B cell (primary cell): Measurements from ENCODE around the gene AMOTL1. TPM values are rescaled to one million over a fixed set of nuclear protein-coding genes. Genes with fewer than 3 reads are reported as not detected.

ENCODE experiments used
- ATAC-seq: fragments of 200-7000 bp; cut with Tn5 transposase; one replicate; pipeline ENCODE4 v1.10.0; 2021; ENCODE audit warnings: low read depth, mild to moderate bottlenecking, moderate number of reproducible peaks, moderate library complexity
- CTCF ChIA-PET: fragments of 350-600 bp; sonication (Branson Sonifier 250); formaldehyde crosslinking; loops from one replicate; lab custom pipeline; 2021; ENCODE audit warnings: antibody characterized with exemption, inconsistent platforms; lab: Charles Lee
- POLR2A ChIA-PET: fragments of 350-600 bp; sonication (Branson Sonifier 250); formaldehyde crosslinking; loops from one replicate; lab custom pipeline; 2021; ENCODE audit warnings: antibody characterized with exemption; lab: Charles Lee
- DNase-seq: peaks from one replicate; pipeline ENCODE4 v3.0.0; 2013
- H2AFZ ChIP-seq: 2 replicates; pipeline ENCODE4 v1.6.1; 2012; ENCODE audit warnings: mild to moderate bottlenecking, low read depth, low read length; ENCODE audit not compliant: insufficient read depth, poor library complexity, severe bottlenecking
- H3K27ac ChIP-seq, 2 donors: 1 replicate in 1 of 2; 2 replicates in 1 of 2; pipeline ENCODE4 v1.5.1; 2012 to 2013; ENCODE audit warnings: low read length in 2 of 2, mild to moderate bottlenecking in 2 of 2, moderate library complexity in 1 of 2
- H3K27me3 ChIP-seq, 4 experiments: fragments of 200-600 bp in 1 of 4; sonication (generic) in 1 of 4; replicated peaks in 1 of 4; 1 replicate in 2 of 4; 2 replicates in 2 of 4; pipeline versions ENCODE4 v1.6.1 to v1.7.0; 2013 to 2016; ENCODE audit warnings: low read length in 3 of 4, mild to moderate bottlenecking in 2 of 4, mixed read lengths in 1 of 4, moderate library complexity in 1 of 4; ENCODE audit not compliant: insufficient read depth in 4 of 4, control insufficient read depth in 3 of 4; ENCODE audit errors: control extremely low read depth in 1 of 4
- H3K36me3 ChIP-seq, 2 experiments: replicated peaks in 1 of 2; 1 replicate in 1 of 2; 2 replicates in 1 of 2; pipeline versions ENCODE4 v1.6.1 to v1.7.1; 2013; ENCODE audit warnings: low read length in 1 of 2; ENCODE audit not compliant: insufficient read depth in 2 of 2, control insufficient read depth in 1 of 2; ENCODE audit errors: control extremely low read depth in 1 of 2, extremely low read depth in 1 of 2
- H3K4me1 ChIP-seq, 2 donors: fragments of 200-600 bp in 1 of 2; sonication (generic) in 1 of 2; 1 replicate in 1 of 2; 2 replicates in 1 of 2; pipeline versions ENCODE4 v1.5.1 to v1.6.1; 2013 to 2017; ENCODE audit warnings: low read length in 2 of 2; ENCODE audit not compliant: control insufficient read depth in 2 of 2, insufficient read depth in 2 of 2
- H3K4me2 ChIP-seq: replicated peaks from 2 replicates; pipeline ENCODE3; 2012; ENCODE audit warnings: mild to moderate bottlenecking, low read depth, low read length; ENCODE audit not compliant: poor library complexity, severe bottlenecking
- H3K4me3 ChIP-seq, 5 experiments: fragments of 200-600 bp in 1 of 5; sonication (generic) in 1 of 5; 1 replicate in 3 of 5; 2 replicates in 2 of 5; pipeline versions ENCODE4 v1.5.1 to v1.7.0; 2011 to 2016; ENCODE audit warnings: low read length in 4 of 5, mild to moderate bottlenecking in 4 of 5, low read depth in 2 of 5, control low read depth in 1 of 5, moderate library complexity in 1 of 5; ENCODE audit not compliant: insufficient read depth in 1 of 5; ENCODE audit errors: control extremely low read depth in 1 of 5, extremely low read depth in 1 of 5
- H3K79me2 ChIP-seq: fragments of 200-600 bp; sonication (generic); one replicate; pipeline ENCODE4 v1.6.0; 2016; ENCODE audit warnings: low read length; ENCODE audit not compliant: control insufficient read depth, insufficient read depth
- H3K9ac ChIP-seq: fragments of 200-600 bp; sonication (generic); 2 replicates; pipeline ENCODE4 v1.6.1; 2017; ENCODE audit warnings: mild to moderate bottlenecking, low read length, moderate library complexity
- H3K9me3 ChIP-seq, 3 donors: one replicate each; pipeline versions ENCODE4 v1.6.1 to v1.7.1; 2013; ENCODE audit warnings: low read length in 2 of 3; ENCODE audit not compliant: control insufficient read depth in 2 of 3, insufficient read depth in 1 of 3; ENCODE audit errors: control extremely low read depth in 1 of 3
- H4K20me1 ChIP-seq: 2 replicates; pipeline ENCODE4 v1.6.0; 2012; ENCODE audit warnings: mild to moderate bottlenecking, low read length; ENCODE audit not compliant: insufficient read depth, control insufficient read depth, poor library complexity, severe bottlenecking
- H3K27ac Mint-ChIP-seq: one replicate; pipeline ENCODE4 v1.8.0; 2021; ENCODE audit warnings: mixed read lengths
- H3K27me3 Mint-ChIP-seq: one replicate; pipeline ENCODE4 v1.8.0; 2021; ENCODE audit warnings: mixed read lengths
- H3K4me1 Mint-ChIP-seq: one replicate; pipeline ENCODE4 v1.8.0; 2021; ENCODE audit warnings: mixed read lengths
- H3K4me3 Mint-ChIP-seq: one replicate; pipeline ENCODE4 v1.8.0; 2021; ENCODE audit warnings: mixed read lengths
- H3K9me3 Mint-ChIP-seq: one replicate; pipeline ENCODE4 v1.8.0; 2022; ENCODE audit warnings: mixed read lengths; ENCODE audit not compliant: insufficient read depth
- CTCF ChIP-seq: fragments of 200-600 bp; IDR thresholded peaks from one replicate; pipeline ENCODE4 v1.8.0; 2022; ENCODE audit warnings: antibody characterized with exemption, mild to moderate bottlenecking
- EZH2 ChIP-seq: IDR thresholded peaks from 2 replicates; pipeline ENCODE4 v1.6.1; 2012; ENCODE audit warnings: borderline replicate concordance, low read depth, mild to moderate bottlenecking, moderate library complexity, low read length; ENCODE audit not compliant: insufficient read depth, poor library complexity, severe bottlenecking
- WGBS: methylation state at CpG from one replicate; pipeline ENCODE4 v1.1.5; 2013; ENCODE audit warnings: missing lambda C conversion rate; ENCODE audit not compliant: insufficient coverage; 5-methylcytosine and 5-hydroxymethylcytosine counted together
- intact Hi-C: fragments of 100-400 bp; cut with micrococcal nuclease; formaldehyde crosslinking; loops from one replicate; pipeline ENCODE4 v1.10.0; 2022
- polyA plus RNA-seq: library from polyadenylated mRNA; depleted of rRNA; stranded (reverse); fragments of >200 nt; gene quantifications from 2 replicates; pipeline ENCODE4 v1.2.3, GENCODE V29; 2012
- total RNA-seq, 2 donors: library from RNA; stranded (reverse); fragments of 120-200 nt in 1 of 2; gene quantifications; 1 replicate in 1 of 2; 2 replicates in 1 of 2; pipeline versions ENCODE4 v1.2.3 to v1.2.4, GENCODE V29; 2013 to 2022

Gene AMOTL1
- total and polyA plus RNA-seq, 2 donors (not counting 1 experiment from before 2014, with no cell fraction given): 0.04 to 0.30 TPM

- Histone ChIP-seq H3K4me2 (no peak overlapping the region), H3K36me3 (no peaks in the 10 kb centered on the region), H3K4me3 (no peak overlapping the region), H2AFZ (peak overlapping the region; percentile 30), H3K27me3 (peaks cover 0 to 3% (median 1%) of the 10 kb centered on the region in 4 experiments), H3K79me2 (no peaks in the 10 kb centered on the region), H3K9me3 (no peaks in the 10 kb centered on the region), H3K27ac (no peak overlapping the region), H3K4me1 (peaks cover 11 to 29% of the 10 kb centered on the region in 2 donors), H4K20me1 (no peaks in the 10 kb centered on the region), H3K9ac (no peak overlapping the region)
- ATAC-seq: no peak
- Mint-ChIP-seq H3K27ac (no peak overlapping the region), H3K4me3 (no peak overlapping the region), H3K4me1 (peaks cover 30% of the 10 kb centered on the region), H3K9me3 (no peaks in the 10 kb centered on the region), H3K27me3 (peaks cover 9% of the 10 kb centered on the region)
- TF ChIP-seq EZH2: no peak
- TF ChIP-seq CTCF: no peak
- no peak for DNase-seq
- WGBS: 62% methylated on average over 1 of the region's 7 CpGs
- ChIA-PET POLR2A (no interaction called here), CTCF (interaction anchor here (0.6 kb wide), 1 partner anchor 1067 kb away, joined by 3 read pairs; no protein-coding TSS in a partner anchor)
- intact Hi-C loops: no loop called here
Measured at GRCh38 chr11:94925422-94926270, 157.5 kb downstream of the AMOTL1 start.

- Mint-ChIP-seq H3K4me1 (peaks cover 30% of the 10 kb centered on the region), H3K27ac (no peak overlapping the region), H3K9me3 (no peaks in the 10 kb centered on the region), H3K27me3 (peaks cover 9% of the 10 kb centered on the region), H3K4me3 (no peak overlapping the region)
- intact Hi-C loops: no loop called here
- peaks cover 0 to 3% (median 1%) of the 10 kb centered on the region in 4 experiments for H3K27me3 ChIP-seq
- no peaks in the 10 kb centered on the region for H3K36me3 ChIP-seq
- no peak overlapping the region for H3K4me2 ChIP-seq
- TF ChIP-seq CTCF (no peak), EZH2 (no peak)
- no peaks in the 10 kb centered on the region for H3K9me3 ChIP-seq
- no peaks in the 10 kb centered on the region for H4K20me1 ChIP-seq
- H3K9ac ChIP-seq: no peak overlapping the region
- DNase-seq (no peak), ATAC-seq (no peak)
- CTCF ChIA-PET: no interaction called here
- peaks cover 11 to 29% of the 10 kb centered on the region in 2 donors for H3K4me1 ChIP-seq
- no peak overlapping the region for H3K27ac ChIP-seq
- no peaks in the 10 kb centered on the region for H3K79me2 ChIP-seq
- POLR2A ChIA-PET: no interaction called here
- H3K4me3 ChIP-seq: no peak overlapping the region
- no peak overlapping the region for H2AFZ ChIP-seq
Measured at GRCh38 chr11:94926271-94926625, 158.1 kb downstream of the AMOTL1 start.
